Panc1 (cell line): ENCODE measurements around the gene CKAP4. TPM values are rescaled to one million over a fixed set of nuclear protein-coding genes. Genes with fewer than 3 reads are reported as not detected.

Source experiments
- ATAC-seq: fragments of 200-7000 bp; cut with Tn5 transposase; 2 replicates; pipeline ENCODE4 v1.9.1; 2020; ENCODE audit warnings: mild to moderate bottlenecking, moderate library complexity
- BruUV-seq: library from RNA; stranded (reverse); fragments of 400-500 nt; replicated peaks from 2 replicates; lab custom pipeline; 2021; lab: Mats Ljungman, UMichigan
- CTCF ChIA-PET: fragments of 300-600 bp; sonication (Branson Sonifier 250); formaldehyde crosslinking; loops from one replicate; lab custom pipeline; 2022; ENCODE audit warnings: antibody characterized with exemption; lab: Charles Lee
- POLR2A ChIA-PET: fragments of 300-600 bp; sonication (Branson Sonifier 250); formaldehyde crosslinking; loops from one replicate; lab custom pipeline; 2022; ENCODE audit warnings: antibody characterized with exemption; lab: Charles Lee
- DNase-seq: peaks from one replicate; pipeline ENCODE4 v3.0.0-alpha.2; 2010; ENCODE audit warnings: low read depth, low spot score
- H3K27ac ChIP-seq: 2 replicates; pipeline ENCODE4 v1.5.1; 2011; ENCODE audit warnings: mild to moderate bottlenecking, low read length, inconsistent platforms
- H3K27me3 ChIP-seq: fragments of 200-500 bp; sonication (Bioruptor generic); 2 replicates; pipeline ENCODE4 v1.6.0; 2014; ENCODE audit warnings: low read length, inconsistent platforms; ENCODE audit not compliant: control insufficient read depth, insufficient read depth
- H3K36me3 ChIP-seq: fragments of 200-500 bp; sonication (Bioruptor generic); 2 replicates; pipeline ENCODE4 v1.5.1; 2014; ENCODE audit warnings: inconsistent platforms, mild to moderate bottlenecking, low read length, moderate library complexity; ENCODE audit not compliant: control insufficient read depth, insufficient read depth
- H3K4me1 ChIP-seq: 2 replicates; pipeline ENCODE4 v1.5.1; 2011; ENCODE audit warnings: inconsistent platforms, mild to moderate bottlenecking, low read length, moderate library complexity; ENCODE audit not compliant: control insufficient read depth, insufficient read depth
- H3K4me3 ChIP-seq, 2 experiments: 2 replicates each; pipeline ENCODE4 v1.5.1; 2011 to 2012; ENCODE audit warnings: low read depth in 2 of 2, low read length in 2 of 2, mild to moderate bottlenecking in 2 of 2, inconsistent platforms in 1 of 2, moderate library complexity in 1 of 2
- H3K9me3 ChIP-seq: fragments of 200-500 bp; sonication (Bioruptor generic); 2 replicates; pipeline ENCODE4 v1.5.1; 2014; ENCODE audit warnings: low read depth, mild to moderate bottlenecking, inconsistent platforms, low read length, moderate library complexity; ENCODE audit not compliant: control insufficient read depth, insufficient read depth
- POLR2AphosphoS5 ChIP-seq: IDR thresholded peaks from 2 replicates; pipeline ENCODE4 v1.6.1; 2012; ENCODE audit warnings: mild to moderate bottlenecking, low read depth, low read length, moderate library complexity
- SIN3A ChIP-seq: IDR thresholded peaks from 2 replicates; pipeline ENCODE4 v1.6.1; 2012; ENCODE audit warnings: low read depth, mild to moderate bottlenecking, low read length, moderate library complexity, borderline replicate concordance; ENCODE audit not compliant: insufficient read depth
- TCF7L2 ChIP-seq: IDR thresholded peaks from 2 replicates; pipeline ENCODE4 v1.6.1; 2011; ENCODE audit warnings: mild to moderate bottlenecking, low read depth, low read length, inconsistent platforms
- in situ Hi-C: cut with HindIII; loops from 2 replicates; pipeline ENCODE4 v1.10.0; 2016; ENCODE audit warnings: low sequenced_read_pairs, low pct_unique_long_range_greater_than_20kb
- intact Hi-C: fragments of 100-400 bp; cut with micrococcal nuclease; formaldehyde crosslinking; loops from one replicate; pipeline ENCODE4 v1.10.0; 2022; ENCODE audit not compliant: unreplicated experiment
- total RNA-seq: library from RNA; stranded (reverse); gene quantifications from one replicate; pipeline ENCODE4 v1.2.1, GENCODE V29; 2021; ENCODE audit not compliant: unreplicated experiment
- TF ChIP-seq, protein P1 (sequence below), 2 experiments: IDR thresholded peaks; 2 replicates each; pipeline ENCODE4 v1.6.1; 2011 to 2012; ENCODE audit warnings: low read depth in 2 of 2, control low read depth in 1 of 2, low read length in 1 of 2, mild to moderate bottlenecking in 1 of 2, moderate library complexity in 1 of 2; ENCODE audit not compliant: insufficient read depth in 1 of 2
- TF ChIP-seq, protein P2 (sequence below): fragments of 450-650 bp; IDR thresholded peaks from 2 replicates; pipeline ENCODE4 v1.5.1; 2017; ENCODE audit warnings: mild to moderate bottlenecking

The CKAP4 gene
- total RNA-seq, 1 experiment from 2014 or later, result 95.9 TPM

DNA sequence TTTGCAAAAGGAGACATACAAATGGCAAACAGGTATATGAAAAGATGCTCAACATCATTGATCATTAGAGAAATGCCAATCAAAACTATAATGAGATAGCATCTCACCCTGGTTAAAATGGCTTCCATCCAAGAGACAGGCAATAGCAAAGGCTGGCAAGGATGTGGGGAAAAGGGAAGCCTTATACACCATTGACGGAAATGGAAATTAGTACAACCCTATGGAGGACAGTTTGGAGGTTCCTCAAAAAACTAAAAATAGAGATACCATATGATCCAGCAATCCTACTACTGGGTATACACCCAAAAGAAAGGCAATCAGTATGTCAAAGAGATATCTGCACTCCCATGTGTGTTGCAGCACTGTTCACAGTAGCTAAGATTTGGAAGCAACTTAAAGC, 17.3 kb upstream of the CKAP4 start:
- Histone ChIP-seq H3K27ac (no peak overlapping the region), H3K27me3 (no peaks in the 10 kb centered on the region), H3K9me3 (no peaks in the 10 kb centered on the region), H3K4me3 (no peak overlapping the region), H3K36me3 (no peaks in the 10 kb centered on the region), H3K4me1 (no peaks in the 10 kb centered on the region)
- ChIA-PET CTCF (no interaction called here), POLR2A (no interaction called here)
- TF ChIP-seq TCF7L2 (no peak), POLR2AphosphoS5 (no peak), SIN3A (no peak)
- TF ChIP-seq, protein P1, sequence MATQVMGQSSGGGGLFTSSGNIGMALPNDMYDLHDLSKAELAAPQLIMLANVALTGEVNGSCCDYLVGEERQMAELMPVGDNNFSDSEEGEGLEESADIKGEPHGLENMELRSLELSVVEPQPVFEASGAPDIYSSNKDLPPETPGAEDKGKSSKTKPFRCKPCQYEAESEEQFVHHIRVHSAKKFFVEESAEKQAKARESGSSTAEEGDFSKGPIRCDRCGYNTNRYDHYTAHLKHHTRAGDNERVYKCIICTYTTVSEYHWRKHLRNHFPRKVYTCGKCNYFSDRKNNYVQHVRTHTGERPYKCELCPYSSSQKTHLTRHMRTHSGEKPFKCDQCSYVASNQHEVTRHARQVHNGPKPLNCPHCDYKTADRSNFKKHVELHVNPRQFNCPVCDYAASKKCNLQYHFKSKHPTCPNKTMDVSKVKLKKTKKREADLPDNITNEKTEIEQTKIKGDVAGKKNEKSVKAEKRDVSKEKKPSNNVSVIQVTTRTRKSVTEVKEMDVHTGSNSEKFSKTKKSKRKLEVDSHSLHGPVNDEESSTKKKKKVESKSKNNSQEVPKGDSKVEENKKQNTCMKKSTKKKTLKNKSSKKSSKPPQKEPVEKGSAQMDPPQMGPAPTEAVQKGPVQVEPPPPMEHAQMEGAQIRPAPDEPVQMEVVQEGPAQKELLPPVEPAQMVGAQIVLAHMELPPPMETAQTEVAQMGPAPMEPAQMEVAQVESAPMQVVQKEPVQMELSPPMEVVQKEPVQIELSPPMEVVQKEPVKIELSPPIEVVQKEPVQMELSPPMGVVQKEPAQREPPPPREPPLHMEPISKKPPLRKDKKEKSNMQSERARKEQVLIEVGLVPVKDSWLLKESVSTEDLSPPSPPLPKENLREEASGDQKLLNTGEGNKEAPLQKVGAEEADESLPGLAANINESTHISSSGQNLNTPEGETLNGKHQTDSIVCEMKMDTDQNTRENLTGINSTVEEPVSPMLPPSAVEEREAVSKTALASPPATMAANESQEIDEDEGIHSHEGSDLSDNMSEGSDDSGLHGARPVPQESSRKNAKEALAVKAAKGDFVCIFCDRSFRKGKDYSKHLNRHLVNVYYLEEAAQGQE (IDR thresholded peaks at IDR 0.05; ENCODE audit: insufficient read depth in 1 of 2, low read depth in 2 of 2, low read length in 1 of 2), result no peak
- TF ChIP-seq, protein P2, sequence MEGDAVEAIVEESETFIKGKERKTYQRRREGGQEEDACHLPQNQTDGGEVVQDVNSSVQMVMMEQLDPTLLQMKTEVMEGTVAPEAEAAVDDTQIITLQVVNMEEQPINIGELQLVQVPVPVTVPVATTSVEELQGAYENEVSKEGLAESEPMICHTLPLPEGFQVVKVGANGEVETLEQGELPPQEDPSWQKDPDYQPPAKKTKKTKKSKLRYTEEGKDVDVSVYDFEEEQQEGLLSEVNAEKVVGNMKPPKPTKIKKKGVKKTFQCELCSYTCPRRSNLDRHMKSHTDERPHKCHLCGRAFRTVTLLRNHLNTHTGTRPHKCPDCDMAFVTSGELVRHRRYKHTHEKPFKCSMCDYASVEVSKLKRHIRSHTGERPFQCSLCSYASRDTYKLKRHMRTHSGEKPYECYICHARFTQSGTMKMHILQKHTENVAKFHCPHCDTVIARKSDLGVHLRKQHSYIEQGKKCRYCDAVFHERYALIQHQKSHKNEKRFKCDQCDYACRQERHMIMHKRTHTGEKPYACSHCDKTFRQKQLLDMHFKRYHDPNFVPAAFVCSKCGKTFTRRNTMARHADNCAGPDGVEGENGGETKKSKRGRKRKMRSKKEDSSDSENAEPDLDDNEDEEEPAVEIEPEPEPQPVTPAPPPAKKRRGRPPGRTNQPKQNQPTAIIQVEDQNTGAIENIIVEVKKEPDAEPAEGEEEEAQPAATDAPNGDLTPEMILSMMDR, result no peak
- no TSS peak for BruUV-seq
- DNase-seq (no peak), ATAC-seq (no peak)
- in situ Hi-C loops, result no loop called here
- intact Hi-C loops, result no loop called here

DNA sequence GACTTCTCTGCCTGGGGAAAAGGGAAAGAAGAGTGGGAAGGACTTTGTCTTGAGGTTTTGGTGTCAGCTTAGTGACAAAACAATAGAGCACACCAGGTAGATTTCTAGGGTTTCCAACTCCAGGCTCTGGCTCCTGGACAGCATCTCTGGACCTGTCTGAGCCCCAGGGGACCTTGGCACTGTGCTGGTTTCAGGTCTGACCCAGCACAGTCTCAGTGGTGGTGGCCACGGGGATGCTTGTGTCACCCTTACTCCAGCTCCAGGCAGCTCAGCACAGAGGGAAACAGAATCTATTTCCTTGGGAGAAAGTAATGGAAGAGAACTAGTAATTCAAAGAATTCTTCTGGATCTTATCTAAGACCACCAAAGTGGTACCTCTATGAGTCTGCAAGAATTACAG, 11.1 kb upstream of the CKAP4 start:
- no peak for TF ChIP-seq TCF7L2
- TF ChIP-seq, protein P2, result no peak
- POLR2A ChIA-PET, result no interaction called here
- no peaks in the 10 kb centered on the region for H3K4me1 ChIP-seq
- no peaks in the 10 kb centered on the region for H3K36me3 ChIP-seq
- H3K27ac ChIP-seq, result no peak overlapping the region
- no peaks in the 10 kb centered on the region for H3K9me3 ChIP-seq
- no peak for ATAC-seq
- no peak for DNase-seq
- H3K27me3 ChIP-seq, result no peaks in the 10 kb centered on the region
- in situ Hi-C loops, result no loop called here
- CTCF ChIA-PET, result no interaction called here
- no peak overlapping the region for H3K4me3 ChIP-seq
- intact Hi-C loops, result no loop called here
- BruUV-seq, result no TSS peak
